Breast epithelium (tissue), 3 donors: ENCODE measurements around the gene SV2C.
"Not testable (repeated sequence)": the region's sequence is repeated elsewhere in the genome, so short reads cannot be mapped to it uniquely, and the experiment has no call there.

Experiments used
- CTCF ChIP-seq, 3 donors: fragments of 450-650 bp; IDR thresholded peaks; one replicate each; pipeline ENCODE4 v1.5.1; 2016 to 2017; ENCODE audit warnings: antibody characterized with exemption in 3 of 3, mild to moderate bottlenecking in 3 of 3, moderate library complexity in 3 of 3
- POLR2AphosphoS5 ChIP-seq, 3 donors: sonication (generic); formaldehyde crosslinking; IDR thresholded peaks; one replicate each; pipeline ENCODE4 v1.6.1; 2017; ENCODE audit warnings: antibody characterized with exemption in 3 of 3

- TF ChIP-seq CTCF, POLR2AphosphoS5 (IDR thresholded peaks at IDR 0.05): not testable (repeated sequence)
Measured at GRCh38 chr5:76089156-76089555, 6.0 kb downstream of the SV2C start.
